NOMO-1 treated with dmso at 0.1 percent for 144 hours (cell line): ENCODE data around the gene KRT2.

Experiments used
- DNase-seq: peaks from one replicate; lab custom pipeline; 2025; ENCODE audit not compliant: unreplicated experiment; lab: John Stamatoyannopoulos, UW

KRT2 gene

GRCh38 chr12:52617403-52617785, 34.6 kb downstream of the KRT2 start:
- no peak for DNase-seq

GRCh38 chr12:52616680-52617402, 35.2 kb downstream of the KRT2 start:
- no peak for DNase-seq

- DNase-seq, result no peak
Measured at GRCh38 chr12:52615912-52616311, 36.1 kb downstream of the KRT2 start.

- DNase-seq, result no peak
Measured at GRCh38 chr12:52615208-52615868, 36.7 kb downstream of the KRT2 start.

GRCh38 chr12:52614381-52615207, 37.4 kb downstream of the KRT2 start:
- DNase-seq, result no peak

- no peak for DNase-seq
Measured at GRCh38 chr12:52613384-52614030, 38.5 kb downstream of the KRT2 start.

- DNase-seq, result no peak
Measured at GRCh38 chr12:52612431-52613383, 39.3 kb downstream of the KRT2 start.

GRCh38 chr12:52611080-52611468, 40.9 kb downstream of the KRT2 start:
- DNase-seq, result no peak

GRCh38 chr12:52608826-52609630, 43.0 kb downstream of the KRT2 start:
- no peak for DNase-seq

GRCh38 chr12:52608161-52608560, 43.9 kb downstream of the KRT2 start:
- no peak for DNase-seq

GRCh38 chr12:52607314-52607713, 44.7 kb downstream of the KRT2 start:
- DNase-seq, result no peak

GRCh38 chr12:52606581-52607218, 45.3 kb downstream of the KRT2 start:
- DNase-seq, result no peak

GRCh38 chr12:52606096-52606495, 45.9 kb downstream of the KRT2 start:
- no peak for DNase-seq

GRCh38 chr12:52605542-52605941, 46.5 kb downstream of the KRT2 start:
- no peak for DNase-seq

- no peak for DNase-seq
Measured at GRCh38 chr12:52604859-52605258, 47.2 kb downstream of the KRT2 start.

GRCh38 chr12:52603314-52603713, 48.7 kb downstream of the KRT2 start:
- no peak for DNase-seq

GRCh38 chr12:52602552-52602951, 49.5 kb downstream of the KRT2 start:
- no peak for DNase-seq

- no peak for DNase-seq
Measured at GRCh38 chr12:52601671-52602070, 50.3 kb downstream of the KRT2 start.

GRCh38 chr12:52600941-52601481, 51.0 kb downstream of the KRT2 start, which contains the start of gene KRT72:
Gene KRT72 (minus strand): TSS chr12:52601463. CDS start chr12:52601452, 11 bp downstream.
- no peak for DNase-seq
